T-helper 2 cell (primary cell): ENCODE data around the gene ACSL3.

ENCODE experiments used
- DNase-seq, 5 experiments: peaks; one replicate each; pipeline versions ENCODE4 v3.0.0 to v3.0.0-alpha.2; 2012 to 2022

ACSL3 gene

DNA sequence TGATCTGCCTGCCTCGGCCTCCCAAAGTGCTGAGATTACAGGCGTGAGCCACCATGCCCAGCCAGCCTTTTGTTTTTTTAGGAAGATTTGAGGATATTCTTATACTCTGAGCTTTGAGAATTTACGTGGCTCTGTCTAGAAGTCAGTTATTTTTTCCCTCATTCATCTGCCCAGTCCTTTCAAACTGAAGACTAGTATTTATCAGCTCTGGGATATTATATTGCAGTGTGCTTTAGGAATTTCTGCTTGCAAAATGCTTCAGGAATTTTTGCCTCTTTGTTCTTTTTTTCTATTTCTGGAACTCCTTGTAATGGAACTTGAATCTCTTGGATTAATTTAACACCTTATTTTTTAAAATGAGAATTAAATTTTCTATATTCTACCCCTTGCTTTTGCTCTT lies 22.6 kb downstream of the ACSL3 start:
- DNase-seq = no peak

DNA sequence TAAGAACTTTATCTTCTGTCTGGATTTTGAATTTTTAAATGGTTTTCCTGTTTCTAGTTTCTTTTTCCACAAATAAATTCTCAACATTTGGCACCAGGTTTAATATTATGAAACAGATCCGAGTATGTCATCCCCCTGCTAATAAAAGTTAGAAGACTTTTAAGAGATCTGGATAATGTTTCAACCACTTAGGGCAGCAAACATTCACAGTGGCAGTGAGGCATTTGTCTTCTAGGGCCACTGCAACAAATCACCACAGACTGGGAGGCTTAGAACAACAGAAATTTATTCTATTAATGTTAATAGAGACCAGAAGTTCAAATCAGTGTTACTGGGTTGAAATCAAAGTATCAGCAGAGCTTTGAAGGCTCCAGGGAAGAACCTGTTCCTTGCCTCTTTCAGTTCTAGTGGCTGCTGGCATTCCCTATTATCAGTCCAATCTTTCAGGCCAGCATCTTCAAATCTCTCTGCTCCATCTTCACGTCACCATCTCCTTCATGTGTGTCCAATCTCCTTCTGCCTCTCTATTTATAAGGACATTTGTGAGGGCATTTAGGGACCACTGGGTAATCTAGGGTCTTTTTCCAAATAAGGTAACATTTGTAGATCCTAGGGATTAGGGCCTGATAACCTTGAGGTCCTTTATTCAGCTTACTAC lies 23.4 kb downstream of the ACSL3 start:
- no peak for DNase-seq

DNA sequence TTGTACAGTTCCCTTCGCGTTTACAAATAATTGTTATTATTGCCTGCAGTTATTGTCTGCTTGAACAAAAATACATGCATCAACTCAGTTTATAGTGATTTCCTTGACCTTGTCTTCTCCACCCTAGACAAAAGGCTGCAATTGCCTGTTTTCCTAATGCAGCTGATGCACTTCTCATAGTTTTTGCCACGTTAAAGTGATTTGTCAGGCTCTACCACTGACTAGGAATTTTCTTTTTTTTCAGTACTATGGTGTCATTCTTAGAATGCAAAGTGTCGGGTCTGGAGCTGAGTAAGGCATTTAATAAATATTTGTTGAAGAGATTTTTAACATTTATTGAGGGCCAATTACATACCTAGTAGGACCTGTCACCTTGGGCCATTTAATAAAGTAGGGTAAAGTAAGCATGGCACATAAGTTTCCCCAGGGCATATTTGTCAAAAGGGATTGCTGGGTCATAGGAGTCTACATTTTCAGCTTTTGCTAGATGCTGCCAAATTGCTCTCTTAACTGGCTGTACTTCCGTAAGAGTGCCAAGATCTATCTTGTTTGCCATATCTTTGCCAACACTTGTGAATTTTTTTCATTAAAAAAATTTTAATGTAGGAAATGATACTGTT lies 24.1 kb downstream of the ACSL3 start:
- DNase-seq = no peak

DNA sequence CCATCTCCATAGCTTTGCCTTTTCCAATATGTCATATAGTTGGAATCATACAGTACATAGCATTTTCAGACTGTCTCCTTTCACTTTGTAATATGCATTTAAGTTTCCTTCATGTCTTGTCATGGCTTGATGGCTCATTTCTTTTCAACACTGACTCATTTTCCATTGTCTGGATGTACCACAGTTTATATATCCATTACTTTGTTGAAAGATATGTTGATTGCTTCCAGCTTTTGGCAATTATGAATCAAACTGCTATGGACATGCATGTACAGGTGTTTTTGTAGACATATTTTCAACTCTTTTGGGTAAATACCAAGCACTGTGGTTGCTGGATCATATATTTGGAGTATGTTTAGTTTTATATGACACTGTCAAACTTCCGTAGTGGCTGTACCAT lies 26.3 kb downstream of the ACSL3 start:
- no peak for DNase-seq

- DNase-seq = no peak
Observed at GRCh38 chr2:222888716-222889115, 27.9 kb downstream of the ACSL3 start.

- no peak for DNase-seq
Observed at GRCh38 chr2:222891890-222892289, 31.1 kb downstream of the ACSL3 start.

GRCh38 chr2:222892321-222892720 lies 31.5 kb downstream of the ACSL3 start:
- DNase-seq = no peak

- no peak for DNase-seq
Observed at GRCh38 chr2:222892761-222893160, 31.9 kb downstream of the ACSL3 start.

GRCh38 chr2:222893716-222894115 lies 32.9 kb downstream of the ACSL3 start:
- DNase-seq = no peak

DNA sequence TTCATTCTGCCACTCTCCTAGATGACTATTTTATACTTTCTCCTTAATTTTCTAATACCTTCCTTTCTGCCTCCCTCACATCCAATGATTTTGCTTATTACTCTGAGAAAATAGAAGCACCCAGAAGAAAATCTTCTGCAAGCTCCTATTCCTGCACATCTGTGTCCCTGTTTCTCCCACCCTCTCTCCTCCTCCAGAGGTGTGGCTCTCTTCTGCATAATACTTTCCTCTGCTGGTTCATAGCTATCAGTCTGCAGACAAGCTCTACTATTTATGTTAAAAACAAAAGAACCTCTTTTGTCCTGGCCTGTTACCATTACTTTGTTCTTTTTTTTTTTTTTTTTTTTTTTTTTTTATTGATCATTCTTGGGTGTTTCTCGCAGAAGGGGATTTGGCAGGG lies 34.3 kb downstream of the ACSL3 start:
- no peak for DNase-seq

DNA sequence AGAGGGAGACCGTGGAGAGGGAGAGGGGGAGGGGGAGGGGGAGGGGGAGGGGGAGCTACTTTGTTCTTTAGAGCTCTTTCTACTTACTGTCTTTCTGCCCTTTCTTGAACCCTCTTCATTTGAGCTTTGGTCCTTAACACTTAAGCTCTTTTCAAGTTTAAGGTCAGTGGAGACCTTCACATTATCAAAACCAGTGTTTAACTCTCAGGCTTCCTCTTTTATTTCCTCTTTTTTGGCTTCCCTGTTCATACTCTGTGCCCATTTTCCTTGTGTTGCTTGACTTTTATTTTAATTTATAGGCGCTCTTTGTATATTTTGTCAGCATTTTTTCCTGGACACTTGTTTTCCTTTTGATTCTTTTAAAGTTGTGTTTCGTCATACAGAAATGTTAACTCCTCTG lies 37.1 kb downstream of the ACSL3 start:
- no peak for DNase-seq

- no peak for DNase-seq
Observed at GRCh38 chr2:222899413-222900181, 38.8 kb downstream of the ACSL3 start.

DNA sequence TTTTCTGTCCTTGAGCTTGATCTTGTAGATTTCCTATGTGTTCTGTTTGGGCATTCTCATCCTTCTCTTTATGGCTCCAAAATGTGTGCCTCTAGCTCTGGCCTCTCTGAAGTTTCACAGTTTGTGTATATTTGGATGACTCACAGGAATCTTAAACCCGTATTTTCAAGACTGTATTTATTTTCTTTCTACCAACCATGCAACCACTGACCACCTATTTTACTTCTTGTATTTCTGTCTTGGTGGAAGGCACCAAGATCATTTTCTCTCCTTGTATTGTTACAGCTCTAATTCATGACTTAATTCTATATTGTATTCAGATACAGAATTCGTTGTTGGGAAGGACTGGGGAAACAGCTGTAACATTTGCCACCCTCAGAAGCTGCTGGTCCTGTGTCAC lies 39.5 kb downstream of the ACSL3 start:
- DNase-seq = no peak

- no peak for DNase-seq
Observed at GRCh38 chr2:222902660-222903059, 41.8 kb downstream of the ACSL3 start.

DNA sequence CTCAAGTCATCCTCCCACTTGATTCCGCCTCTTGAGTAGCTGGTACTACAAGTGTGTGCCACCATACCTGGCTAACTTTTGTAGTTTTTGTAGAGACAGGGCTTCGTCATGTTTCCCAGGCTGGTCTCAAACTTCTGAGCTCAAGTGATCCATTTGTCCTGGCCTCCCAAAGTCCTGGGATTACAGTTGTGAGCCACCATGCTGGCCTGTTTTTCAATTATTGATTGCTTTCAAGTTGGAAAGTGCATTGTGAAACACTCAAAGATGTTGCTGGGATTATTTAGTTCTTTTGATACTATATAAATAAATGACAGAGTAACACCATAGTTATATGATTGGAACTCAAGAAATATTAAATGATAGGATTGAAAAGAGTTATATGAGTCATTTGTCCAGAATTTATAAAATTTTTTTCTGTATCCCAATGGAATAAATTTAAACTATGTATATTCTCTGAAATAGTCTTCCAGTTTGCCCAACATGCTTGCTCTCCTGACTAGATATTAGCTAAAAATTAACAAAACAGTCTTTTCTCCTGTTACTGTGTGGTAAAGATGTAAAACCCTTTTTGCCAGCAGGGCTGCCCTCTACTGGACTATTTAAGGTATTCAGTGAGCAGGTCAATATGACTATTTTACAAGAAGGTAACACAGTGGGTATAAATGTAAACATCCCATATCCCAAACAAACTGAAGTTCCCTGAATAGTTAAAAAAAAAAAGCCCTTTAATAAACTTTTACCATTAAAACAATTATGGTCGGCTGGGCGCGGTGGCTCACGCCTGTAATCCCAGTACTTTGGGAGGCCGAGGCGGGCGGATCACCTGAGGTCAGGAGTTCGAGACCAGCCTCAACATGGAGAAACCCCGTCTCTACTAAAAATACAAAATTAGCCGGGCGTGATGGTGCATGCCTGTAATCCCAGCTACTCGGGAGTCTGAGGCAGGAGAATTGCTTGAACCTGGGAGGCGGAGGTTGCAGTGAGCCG lies 42.7 kb downstream of the ACSL3 start:
- DNase-seq = peak in 3 of 5 experiments; percentile 4 to 55 (median 6)

- no peak for DNase-seq
Observed at GRCh38 chr2:222904557-222905258, 43.9 kb downstream of the ACSL3 start.

GRCh38 chr2:222907048-222907447 lies 46.2 kb downstream of the ACSL3 start:
- DNase-seq = no peak

DNA sequence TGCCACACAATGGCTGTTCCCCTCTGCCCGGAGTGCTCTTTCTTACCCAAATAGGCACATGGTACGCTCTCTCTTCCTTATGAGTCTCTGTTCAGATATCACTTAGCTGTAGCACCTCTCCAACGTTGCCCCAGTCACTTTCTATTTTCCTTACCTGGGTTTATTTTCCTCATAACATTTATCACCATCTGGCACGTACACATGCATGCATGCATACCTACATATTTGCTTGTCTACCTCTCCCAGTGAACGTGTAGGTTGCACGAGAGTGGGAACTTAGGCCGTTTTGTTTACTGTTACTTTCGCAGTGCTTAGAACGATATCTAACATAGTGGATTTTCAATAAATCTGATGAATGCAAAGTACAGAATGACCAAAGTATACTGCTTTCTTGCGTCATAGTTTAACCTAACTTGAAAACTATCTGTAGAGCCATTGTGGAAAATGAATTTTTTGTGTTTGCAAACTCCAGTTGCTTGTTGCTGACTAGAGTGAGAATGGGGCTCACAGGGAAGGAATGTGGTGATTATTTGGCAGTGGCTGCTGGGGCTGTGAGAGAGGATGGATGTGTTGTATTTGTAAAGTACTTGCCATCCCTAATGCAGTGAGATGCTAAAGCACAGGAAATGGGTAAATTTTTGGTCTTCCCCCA lies 47.1 kb downstream of the ACSL3 start:
- DNase-seq = no peak

DNA sequence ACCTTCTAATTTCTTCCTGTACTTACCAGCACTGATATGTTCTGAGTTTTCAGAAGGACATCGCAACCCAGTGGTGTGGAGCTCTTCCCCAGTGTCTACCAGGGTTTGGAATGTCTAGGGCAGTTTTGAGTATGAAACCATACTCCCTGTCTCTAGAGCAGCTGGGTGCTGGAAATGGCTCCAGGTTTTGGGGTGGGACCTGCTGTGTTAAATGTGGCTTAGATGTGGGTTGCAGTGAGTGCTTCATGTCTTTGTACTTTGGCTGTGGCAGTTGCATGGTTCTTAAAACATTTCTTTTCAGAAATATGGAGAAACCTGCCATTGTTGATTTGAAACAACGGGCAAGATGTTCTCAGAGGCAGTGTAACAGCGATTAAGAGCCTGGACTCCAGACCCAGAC lies 48.5 kb downstream of the ACSL3 start:
- DNase-seq = no peak

DNA sequence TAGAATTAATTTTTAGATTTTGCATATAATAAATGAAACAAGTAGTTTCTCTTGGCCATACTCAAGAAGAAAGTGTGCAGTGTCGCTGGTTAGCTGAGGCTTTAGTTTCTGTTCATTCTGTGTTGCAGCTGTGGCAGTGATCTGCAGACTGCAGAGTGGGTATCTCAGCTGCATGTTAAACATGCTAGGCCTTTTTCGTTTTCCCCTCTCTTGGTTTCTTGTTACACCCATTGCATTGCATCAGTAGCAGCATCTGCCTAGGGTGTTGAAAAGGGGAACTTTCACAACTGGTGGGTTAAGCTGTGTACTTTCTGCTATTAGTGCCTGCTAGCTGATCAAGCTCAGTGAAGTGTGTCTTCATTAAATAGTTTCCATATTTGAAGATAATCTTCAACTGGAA lies 51.3 kb downstream of the ACSL3 start:
- peak in 1 of 5 experiments; percentile 48 for DNase-seq

GRCh38 chr2:222912776-222913175 lies 51.9 kb downstream of the ACSL3 start:
- DNase-seq = no peak
